ENCODE measurements around the gene ANK3. TPM values are rescaled to one million over a fixed set of nuclear protein-coding genes. Genes with fewer than 3 reads are reported as not detected.

Gene ANK3
- polyA plus RNA-seq, 1 donor from 2014 or later = 114 TPM

DNA sequence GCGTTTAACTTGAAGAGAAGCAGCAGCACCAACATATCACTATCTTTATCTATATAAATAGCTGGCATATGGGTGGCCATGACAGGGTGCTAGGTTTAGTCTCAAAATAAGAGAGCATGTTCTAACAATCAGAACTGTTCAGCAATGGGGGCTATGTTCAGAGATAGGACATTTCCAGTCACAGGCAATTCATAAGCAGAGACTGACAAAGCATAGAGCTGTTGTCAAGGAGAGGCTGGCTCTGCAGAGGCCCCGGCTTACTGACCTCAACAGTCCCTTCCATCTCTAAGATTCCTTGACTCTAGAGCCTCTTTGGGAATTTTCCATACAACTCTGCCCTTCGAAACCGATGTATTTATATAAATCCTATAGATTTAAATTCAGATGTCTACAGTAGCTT, 17.2 kb downstream of the ANK3 start:
- Histone ChIP-seq H3F3A (ENCODE audit: insufficient read depth, low read length, poor library complexity, severe bottlenecking) (no peaks in the 10 kb centered on the region), H4K20me1 (ENCODE audit: insufficient read depth) (peaks cover 10% of the 10 kb centered on the region), H3K9me2 (ENCODE audit: insufficient read depth, low read length) (no peaks in the 10 kb centered on the region), H3K27ac (ENCODE audit: low read length) (no peak overlapping the region), H3K9ac (ENCODE audit: low read length) (no peak overlapping the region), H3K79me2 (replicated peaks; ENCODE audit: insufficient read depth, low read length) (peaks cover 17% of the 10 kb centered on the region), H3K36me3 (ENCODE audit: insufficient read depth, low read length) (no peaks in the 10 kb centered on the region), H3K27me3 (ENCODE audit: insufficient read depth, low read depth, low read length) (no peaks in the 10 kb centered on the region), H3K9me3 (ENCODE audit: low read length) (no peaks in the 10 kb centered on the region), H3K4me3 (ENCODE audit: low read length) (no peak overlapping the region), H3K4me2 (ENCODE audit: low read length) (no peak overlapping the region), H2AFZ (ENCODE audit: low read depth, low read length) (no peak overlapping the region)
- TF ChIP-seq EP300 (conservative IDR thresholded peaks at IDR 0.05; ENCODE audit: poor library complexity, severe bottlenecking) (no peak), MXI1 (conservative IDR thresholded peaks at IDR 0.05; ENCODE audit: poor library complexity, severe bottlenecking) (no peak), RAD21 (conservative IDR thresholded peaks at IDR 0.05) (no peak), EZH2 (IDR thresholded peaks at IDR 0.05; ENCODE audit: borderline replicate concordance, insufficient read depth, low read length, poor library complexity, severe bottlenecking) (no peak), SMC3 (conservative IDR thresholded peaks at IDR 0.05; ENCODE audit: poor library complexity) (no peak), TAF1 (IDR thresholded peaks at IDR 0.05; ENCODE audit: low read depth) (no peak), POLR2AphosphoS5 (IDR thresholded peaks at IDR 0.05) (no peak)
- TF ChIP-seq, protein P1, sequence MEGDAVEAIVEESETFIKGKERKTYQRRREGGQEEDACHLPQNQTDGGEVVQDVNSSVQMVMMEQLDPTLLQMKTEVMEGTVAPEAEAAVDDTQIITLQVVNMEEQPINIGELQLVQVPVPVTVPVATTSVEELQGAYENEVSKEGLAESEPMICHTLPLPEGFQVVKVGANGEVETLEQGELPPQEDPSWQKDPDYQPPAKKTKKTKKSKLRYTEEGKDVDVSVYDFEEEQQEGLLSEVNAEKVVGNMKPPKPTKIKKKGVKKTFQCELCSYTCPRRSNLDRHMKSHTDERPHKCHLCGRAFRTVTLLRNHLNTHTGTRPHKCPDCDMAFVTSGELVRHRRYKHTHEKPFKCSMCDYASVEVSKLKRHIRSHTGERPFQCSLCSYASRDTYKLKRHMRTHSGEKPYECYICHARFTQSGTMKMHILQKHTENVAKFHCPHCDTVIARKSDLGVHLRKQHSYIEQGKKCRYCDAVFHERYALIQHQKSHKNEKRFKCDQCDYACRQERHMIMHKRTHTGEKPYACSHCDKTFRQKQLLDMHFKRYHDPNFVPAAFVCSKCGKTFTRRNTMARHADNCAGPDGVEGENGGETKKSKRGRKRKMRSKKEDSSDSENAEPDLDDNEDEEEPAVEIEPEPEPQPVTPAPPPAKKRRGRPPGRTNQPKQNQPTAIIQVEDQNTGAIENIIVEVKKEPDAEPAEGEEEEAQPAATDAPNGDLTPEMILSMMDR (IDR thresholded peaks at IDR 0.05; ENCODE audit: poor library complexity, severe bottlenecking) = no peak
- TF ChIP-seq, protein P2, sequence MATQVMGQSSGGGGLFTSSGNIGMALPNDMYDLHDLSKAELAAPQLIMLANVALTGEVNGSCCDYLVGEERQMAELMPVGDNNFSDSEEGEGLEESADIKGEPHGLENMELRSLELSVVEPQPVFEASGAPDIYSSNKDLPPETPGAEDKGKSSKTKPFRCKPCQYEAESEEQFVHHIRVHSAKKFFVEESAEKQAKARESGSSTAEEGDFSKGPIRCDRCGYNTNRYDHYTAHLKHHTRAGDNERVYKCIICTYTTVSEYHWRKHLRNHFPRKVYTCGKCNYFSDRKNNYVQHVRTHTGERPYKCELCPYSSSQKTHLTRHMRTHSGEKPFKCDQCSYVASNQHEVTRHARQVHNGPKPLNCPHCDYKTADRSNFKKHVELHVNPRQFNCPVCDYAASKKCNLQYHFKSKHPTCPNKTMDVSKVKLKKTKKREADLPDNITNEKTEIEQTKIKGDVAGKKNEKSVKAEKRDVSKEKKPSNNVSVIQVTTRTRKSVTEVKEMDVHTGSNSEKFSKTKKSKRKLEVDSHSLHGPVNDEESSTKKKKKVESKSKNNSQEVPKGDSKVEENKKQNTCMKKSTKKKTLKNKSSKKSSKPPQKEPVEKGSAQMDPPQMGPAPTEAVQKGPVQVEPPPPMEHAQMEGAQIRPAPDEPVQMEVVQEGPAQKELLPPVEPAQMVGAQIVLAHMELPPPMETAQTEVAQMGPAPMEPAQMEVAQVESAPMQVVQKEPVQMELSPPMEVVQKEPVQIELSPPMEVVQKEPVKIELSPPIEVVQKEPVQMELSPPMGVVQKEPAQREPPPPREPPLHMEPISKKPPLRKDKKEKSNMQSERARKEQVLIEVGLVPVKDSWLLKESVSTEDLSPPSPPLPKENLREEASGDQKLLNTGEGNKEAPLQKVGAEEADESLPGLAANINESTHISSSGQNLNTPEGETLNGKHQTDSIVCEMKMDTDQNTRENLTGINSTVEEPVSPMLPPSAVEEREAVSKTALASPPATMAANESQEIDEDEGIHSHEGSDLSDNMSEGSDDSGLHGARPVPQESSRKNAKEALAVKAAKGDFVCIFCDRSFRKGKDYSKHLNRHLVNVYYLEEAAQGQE (IDR thresholded peaks at IDR 0.05; ENCODE audit: borderline replicate concordance) = no peak

DNA sequence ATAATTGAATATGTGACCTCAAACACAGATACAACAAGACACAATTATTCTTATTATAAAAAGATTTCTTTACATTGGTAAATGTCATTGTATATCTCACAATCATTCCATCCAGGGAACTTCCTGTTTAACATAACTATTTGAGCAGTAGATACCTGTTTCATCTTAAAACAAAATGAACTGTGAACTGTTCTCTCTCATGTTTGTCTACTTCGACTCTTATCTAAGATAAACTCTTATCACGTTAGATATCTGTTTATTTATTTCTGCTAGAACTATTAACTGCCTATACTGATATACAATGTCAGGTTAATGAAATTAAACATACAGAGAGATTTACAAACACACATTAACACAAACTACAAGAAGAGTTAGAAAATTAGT, 20.1 kb downstream of the ANK3 start:
- Histone ChIP-seq H4K20me1 (ENCODE audit: insufficient read depth) (peaks cover 10% of the 10 kb centered on the region), H3K79me2 (replicated peaks; ENCODE audit: insufficient read depth, low read length) (peaks cover 19% of the 10 kb centered on the region), H3K9me3 (ENCODE audit: low read length) (no peaks in the 10 kb centered on the region), H3K27me3 (ENCODE audit: insufficient read depth, low read depth, low read length) (no peaks in the 10 kb centered on the region), H3K36me3 (ENCODE audit: insufficient read depth, low read length) (no peaks in the 10 kb centered on the region), H2AFZ (ENCODE audit: low read depth, low read length) (no peak overlapping the region), H3K9ac (ENCODE audit: low read length) (no peak overlapping the region), H3K9me2 (ENCODE audit: insufficient read depth, low read length) (no peaks in the 10 kb centered on the region), H3K4me3 (ENCODE audit: low read length) (no peak overlapping the region), H3K27ac (ENCODE audit: low read length) (no peak overlapping the region), H3K4me2 (ENCODE audit: low read length) (no peak overlapping the region), H3F3A (ENCODE audit: insufficient read depth, low read length, poor library complexity, severe bottlenecking) (no peaks in the 10 kb centered on the region)
- TF ChIP-seq POLR2AphosphoS5 (IDR thresholded peaks at IDR 0.05) (no peak), EP300 (conservative IDR thresholded peaks at IDR 0.05; ENCODE audit: poor library complexity, severe bottlenecking) (no peak), SMC3 (conservative IDR thresholded peaks at IDR 0.05; ENCODE audit: poor library complexity) (no peak), TAF1 (IDR thresholded peaks at IDR 0.05; ENCODE audit: low read depth) (no peak), MXI1 (conservative IDR thresholded peaks at IDR 0.05; ENCODE audit: poor library complexity, severe bottlenecking) (no peak), RAD21 (conservative IDR thresholded peaks at IDR 0.05) (no peak), EZH2 (IDR thresholded peaks at IDR 0.05; ENCODE audit: borderline replicate concordance, insufficient read depth, low read length, poor library complexity, severe bottlenecking) (no peak)
- TF ChIP-seq, protein P1 (IDR thresholded peaks at IDR 0.05; ENCODE audit: poor library complexity, severe bottlenecking) = no peak
- TF ChIP-seq, protein P2 (IDR thresholded peaks at IDR 0.05; ENCODE audit: borderline replicate concordance) = no peak
